Lung (tissue), 16 donors: ENCODE results near the gene CSF1. TPM values are rescaled to one million over a fixed set of nuclear protein-coding genes. Genes with fewer than 3 reads are reported as not detected.
"Not testable (repeated sequence)": the region's sequence is repeated elsewhere in the genome, so short reads cannot be mapped to it uniquely, and the experiment has no call there.

Experiments
- ATAC-seq: fragments of 200-7000 bp; cut with Tn5 transposase; one replicate; pipeline ENCODE4 v1.9.1; 2020; ENCODE audit warnings: moderate number of reproducible peaks; ENCODE audit not compliant: insufficient read depth, low FRiP score
- DNase-seq, 3 donors: peaks; one replicate each; pipeline ENCODE4 v3.0.0-alpha.2; 2013 to 2017
- H3K27ac ChIP-seq, 2 donors: one replicate each; pipeline ENCODE4 v1.5.1; 2013; ENCODE audit warnings: mild to moderate bottlenecking in 2 of 2, moderate library complexity in 2 of 2, control low read depth in 1 of 2, inconsistent platforms in 1 of 2, low read depth in 1 of 2, low read length in 1 of 2
- H3K27me3 ChIP-seq, 3 donors: one replicate each; pipeline ENCODE4 v1.5.1; 2013; ENCODE audit warnings: low read length in 2 of 3; ENCODE audit not compliant: control insufficient read depth in 3 of 3, insufficient read depth in 3 of 3
- H3K36me3 ChIP-seq, 4 donors: one replicate each; pipeline ENCODE4 v1.5.1; 2013; ENCODE audit warnings: low read length in 4 of 4, mild to moderate bottlenecking in 1 of 4, moderate library complexity in 1 of 4; ENCODE audit not compliant: control insufficient read depth in 4 of 4, insufficient read depth in 4 of 4
- H3K4me1 ChIP-seq, 5 donors: one replicate each; pipeline ENCODE4 v1.5.1; 2013; ENCODE audit warnings: low read length in 5 of 5, mild to moderate bottlenecking in 2 of 5, moderate library complexity in 1 of 5; ENCODE audit not compliant: control insufficient read depth in 5 of 5, insufficient read depth in 5 of 5
- H3K4me3 ChIP-seq: one replicate; pipeline ENCODE4 v1.5.1; 2013; ENCODE audit warnings: mild to moderate bottlenecking, control low read depth, moderate library complexity
- H3K9ac ChIP-seq, 2 donors: one replicate each; pipeline ENCODE4 v1.5.1; 2013; ENCODE audit warnings: low read length in 2 of 2, control low read depth in 1 of 2; ENCODE audit not compliant: insufficient read depth in 1 of 2
- H3K9me3 ChIP-seq, 4 donors: one replicate each; pipeline ENCODE4 v1.5.1; 2013; ENCODE audit warnings: low read length in 3 of 4, mild to moderate bottlenecking in 1 of 4, moderate library complexity in 1 of 4; ENCODE audit not compliant: control insufficient read depth in 4 of 4, insufficient read depth in 3 of 4
- CTCF ChIP-seq: IDR thresholded peaks from 2 replicates; pipeline ENCODE4 v1.5.1; 2012; ENCODE audit warnings: mild to moderate bottlenecking; ENCODE audit errors: control extremely low read depth, extremely low read depth
- WGBS, 2 donors: extraction: QIAGEN DNeasy Blood & Tissue Kit; methylation state at CpG; one replicate each; pipeline ENCODE4 v1.1.7; 2013; 5-methylcytosine and 5-hydroxymethylcytosine counted together
- long read RNA-seq, 5 donors: transcript quantifications; one replicate each; lab custom pipeline, GENCODE V29; 2026
- polyA plus RNA-seq, 2 donors: library from polyadenylated mRNA; stranded (reverse); fragments of 200-250 nt; gene quantifications; one replicate each; pipeline ENCODE4 v1.2.1, GENCODE V29; 2013
- total RNA-seq, 2 donors: library from RNA; depleted of rRNA in 1 of 2; stranded (reverse); fragments of >200 nt in 1 of 2; gene quantifications; one replicate each; pipeline ENCODE4 v1.2.1, GENCODE V29; 2014 to 2021
- donor health status: control.
- donor health status: control.
- donor health status: Bipolar disorder and iron deficiency.
- donor health status: healthy.
- donor health status: DM: yes; HTN: yes; CAD: no.

CSF1 gene
- total RNA-seq: 10 to 100 TPM; 24.7 to 65.3 TPM
- 10 to 100 TPM; 13.5 to 32.2 TPM for polyA plus RNA-seq
- long read RNA-seq, donor 1: 0 reads
- long read RNA-seq, donor 2: 0 reads
- long read RNA-seq, donor 3: 0 reads
- long read RNA-seq, donor 4: 0 reads
- long read RNA-seq, donor 5: 0 reads

- H3K27me3 ChIP-seq: peaks cover 0 to 4% (median 0%) of the 10 kb centered on the region in 3 donors
- H3K36me3 ChIP-seq: peaks cover 0 to 3% (median 0%) of the 10 kb centered on the region in 4 donors
- H3K4me3 ChIP-seq: peak within 1 kb of the TSS; percentile 83
- H3K4me1 ChIP-seq: peaks cover 0 to 37% (median 10%) of the 10 kb centered on the region in 5 donors
- H3K9ac ChIP-seq: peak within 1 kb of the TSS; percentile 29 to 67
- WGBS, 2 donors: 1% methylated on average over 33 to 45 of the region's 45 CpGs
- peak; percentile 48 for ATAC-seq
- no peaks in the 10 kb centered on the region for H3K9me3 ChIP-seq
- peak; percentile 93 to 96 (median 94) for DNase-seq
- no peak for TF ChIP-seq CTCF
- H3K27ac ChIP-seq: peak within 1 kb of the TSS; percentile 86 to 87
These were observed at the start of gene CSF1 for GRCh38 chr1:109910123-109910962. CSF1 (plus strand) TSS chr1:109910849; CDS start chr1:109911024, 175 bp downstream.

- not testable (repeated sequence) for ATAC-seq
These were observed 49.0 kb upstream of the CSF1 start for GRCh38 chr1:109861616-109862015.

GRCh38 chr1:109863667-109864046 lies 47.0 kb upstream of the CSF1 start:
- DNase-seq (peak in 1 of 3 donors; percentile 34), ATAC-seq (no peak)
- Histone ChIP-seq H3K9me3 (no peaks in the 10 kb centered on the region), H3K36me3 (no peaks in the 10 kb centered on the region), H3K4me1 (peaks cover 0 to 12% (median 4%) of the 10 kb centered on the region in 5 donors), H3K4me3 (no peak overlapping the region), H3K27ac (no peak overlapping the region), H3K9ac (no peak overlapping the region), H3K27me3 (no peaks in the 10 kb centered on the region)
- TF ChIP-seq CTCF: no peak

More at GRCh38 chr1:109861616-109862015, 49.0 kb upstream of the CSF1 start:
- WGBS, 2 donors: 82 to 89% methylated on average over 2 of the region's 2 CpGs
- not testable (repeated sequence) for H3K27me3 ChIP-seq, H3K36me3 ChIP-seq, H3K9me3 ChIP-seq, DNase-seq, H3K27ac ChIP-seq, H3K9ac ChIP-seq, H3K4me3 ChIP-seq
- peaks cover 0 to 12% (median 4%) of the 10 kb centered on the region in 5 donors for H3K4me1 ChIP-seq

GRCh38 chr1:109864047-109864822 lies 46.4 kb upstream of the CSF1 start:
- H3K4me1 ChIP-seq: peaks cover 0 to 12% (median 4%) of the 10 kb centered on the region in 5 donors
- no peak overlapping the region for H3K9ac ChIP-seq
- H3K4me3 ChIP-seq: no peak overlapping the region
- no peak for ATAC-seq
- no peak overlapping the region for H3K27ac ChIP-seq
- H3K27me3 ChIP-seq: no peaks in the 10 kb centered on the region
- no peaks in the 10 kb centered on the region for H3K36me3 ChIP-seq
- WGBS, 2 donors: 67 to 78% methylated on average over 5 of the region's 5 CpGs
- no peak for TF ChIP-seq CTCF
- DNase-seq: peak; percentile 59 to 88 (median 86)
- H3K9me3 ChIP-seq: no peaks in the 10 kb centered on the region
